GM19099 (cell line): ENCODE measurements around the gene LILRA6.

ENCODE experiments used
- POLR2A ChIP-seq: IDR thresholded peaks from 3 replicates; pipeline ENCODE4 v1.6.1; 2011; ENCODE audit warnings: low read depth; ENCODE audit not compliant: insufficient read length; ENCODE audit errors: extremely low read depth

Gene LILRA6

DNA sequence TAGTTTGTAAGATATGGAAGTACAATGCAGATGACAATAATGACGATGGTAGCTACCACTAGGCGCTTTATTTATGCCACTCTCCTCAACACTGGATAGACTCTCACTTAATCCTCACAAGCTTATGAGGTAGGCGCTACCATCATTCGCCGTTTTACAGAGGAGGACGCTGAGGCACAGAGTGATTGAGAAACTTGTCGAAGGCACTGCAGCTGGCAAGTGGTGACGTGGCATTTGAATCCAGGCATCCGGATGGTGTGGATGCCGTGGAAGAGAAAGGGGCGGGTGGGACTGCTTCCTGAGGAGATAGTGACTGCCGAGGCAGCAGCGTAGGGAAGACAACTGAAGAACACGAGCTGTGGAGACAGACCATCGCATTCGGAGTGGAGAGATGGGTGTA is 43.2 kb downstream of the LILRA6 start:
- TF ChIP-seq POLR2A, result no peak

DNA sequence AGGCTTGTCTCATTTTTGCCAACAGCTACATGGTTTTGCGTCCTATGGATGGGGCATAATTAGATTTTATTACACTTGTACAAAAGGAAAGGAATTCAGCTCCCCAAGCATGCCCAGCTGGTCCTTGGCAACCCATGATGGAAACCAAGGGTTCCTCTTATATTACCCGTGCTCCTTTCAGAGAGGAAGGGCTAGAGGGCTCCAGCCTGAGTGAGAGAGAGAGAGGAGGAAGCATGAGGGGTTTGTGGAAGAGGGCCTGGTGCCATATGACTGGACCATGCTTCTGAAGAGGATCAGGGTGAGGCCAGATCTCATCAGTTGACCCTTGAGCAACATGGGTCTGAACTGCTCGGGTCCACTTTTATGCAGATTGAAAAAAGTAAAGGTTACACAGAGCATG is 45.5 kb downstream of the LILRA6 start:
- no peak for TF ChIP-seq POLR2A

DNA sequence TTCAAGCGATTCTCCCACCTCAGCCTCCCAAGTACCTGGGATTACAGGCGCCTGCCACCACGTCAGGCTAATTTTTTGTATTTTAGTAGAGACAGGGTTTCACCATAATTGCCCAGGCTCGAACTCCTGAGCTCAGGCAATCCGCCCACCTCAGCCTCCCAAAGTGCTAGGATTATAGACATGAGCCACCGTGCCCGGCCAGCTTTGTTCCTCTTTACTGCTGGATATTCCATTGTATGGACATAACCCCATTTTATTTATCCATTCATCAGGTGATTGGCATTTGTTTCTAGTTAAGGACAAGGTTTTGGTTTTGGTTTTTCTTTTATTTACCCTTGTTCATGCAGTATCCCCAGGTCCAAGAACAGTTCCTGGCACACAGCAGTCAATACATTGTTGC is 46.1 kb downstream of the LILRA6 start:
- no peak for TF ChIP-seq POLR2A

DNA sequence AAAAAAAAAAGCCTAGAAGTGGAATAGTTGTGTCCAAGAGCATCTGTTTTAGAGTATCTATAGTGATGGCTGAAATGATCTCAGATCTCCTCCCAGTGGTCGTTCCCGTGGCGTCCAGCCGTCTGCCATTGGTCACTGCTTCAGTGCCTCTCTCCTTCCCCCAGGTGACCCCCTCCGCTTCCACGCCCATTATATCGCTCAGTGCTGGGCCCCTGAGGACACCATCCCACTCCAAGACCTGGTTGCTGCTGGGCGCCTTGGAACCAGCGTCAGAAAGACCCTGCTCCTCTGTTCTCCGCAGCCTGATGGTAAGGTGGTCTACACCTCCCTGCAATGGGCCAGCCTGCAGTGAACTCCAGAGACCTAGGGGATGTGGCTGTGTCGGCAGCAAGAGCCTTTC is 49.6 kb downstream of the LILRA6 start:
- TF ChIP-seq POLR2A, result no peak

DNA sequence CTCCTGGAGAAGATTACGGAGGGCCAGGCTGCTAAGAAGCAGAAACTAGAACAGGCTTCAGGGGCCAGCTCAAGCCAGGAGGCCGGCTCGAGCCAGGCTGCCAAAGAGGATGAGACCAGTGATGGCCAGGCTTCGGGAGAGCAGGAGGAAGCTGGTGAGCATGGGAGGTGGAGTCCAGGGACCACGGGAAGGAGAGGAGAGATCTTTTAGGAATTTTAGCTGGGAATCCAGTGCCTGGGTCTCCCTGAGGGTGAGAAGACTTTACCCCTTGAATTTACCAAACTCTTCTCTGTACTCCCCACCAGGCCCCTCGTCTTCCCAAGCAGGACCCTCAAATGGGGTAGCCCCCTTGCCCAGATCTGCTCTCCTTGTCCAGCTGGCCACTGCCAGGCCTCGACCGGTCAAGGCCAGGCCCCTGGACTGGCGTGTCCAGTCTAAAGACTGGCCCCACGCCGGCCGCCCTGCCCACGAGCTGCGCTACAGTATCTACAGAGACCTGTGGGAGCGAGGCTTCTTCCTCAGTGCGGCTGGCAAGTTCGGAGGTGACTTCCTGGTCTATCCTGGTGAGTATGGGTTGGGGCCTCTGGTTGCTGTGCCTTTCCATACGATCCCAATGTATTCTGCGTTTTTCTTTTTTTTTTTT is 50.7 kb downstream of the LILRA6 start:
- no peak for TF ChIP-seq POLR2A

DNA sequence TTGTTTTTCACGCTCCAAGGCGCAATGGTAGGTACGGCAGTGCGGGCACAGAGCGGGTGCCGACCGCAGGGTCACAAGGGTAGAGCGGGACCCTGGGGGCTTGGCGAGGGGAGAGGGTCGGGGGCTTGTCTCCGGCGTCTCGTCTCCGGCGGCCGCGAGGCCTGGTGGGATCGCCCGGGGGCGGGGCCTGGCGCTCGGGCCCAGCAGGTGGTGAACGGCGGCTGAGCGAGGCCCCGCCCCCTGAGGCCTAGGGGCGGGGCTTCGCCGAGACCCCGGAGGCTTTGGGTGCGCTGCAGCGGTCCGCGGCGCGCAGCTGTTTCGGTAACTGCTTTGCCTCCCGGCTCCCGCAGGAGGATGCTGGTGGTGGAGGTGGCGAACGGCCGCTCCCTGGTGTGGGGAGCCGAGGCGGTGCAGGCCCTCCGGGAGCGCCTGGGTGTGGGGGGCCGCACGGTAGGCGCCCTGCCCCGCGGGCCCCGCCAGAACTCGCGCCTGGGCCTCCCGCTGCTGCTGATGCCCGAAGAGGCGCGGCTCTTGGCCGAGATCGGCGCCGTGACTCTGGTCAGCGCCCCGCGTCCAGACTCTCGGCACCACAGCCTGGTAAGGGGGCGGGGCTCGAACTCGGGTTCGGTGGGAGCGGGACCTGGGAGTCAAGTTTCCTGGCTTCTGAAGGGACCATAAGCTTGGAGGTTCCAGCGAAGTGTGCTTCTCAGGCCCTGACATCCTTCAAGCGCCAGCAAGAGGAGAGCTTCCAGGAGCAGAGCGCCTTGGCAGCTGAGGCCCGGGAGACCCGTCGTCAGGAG is 51.4 kb downstream of the LILRA6 start, which contains the start of gene TSEN34:
TSEN34 (plus strand) TSS at position 298 of the 800 bp plus-strand sequence; CDS start at position 355, 57 bp downstream.
- TF ChIP-seq POLR2A, result peak; percentile 75

DNA sequence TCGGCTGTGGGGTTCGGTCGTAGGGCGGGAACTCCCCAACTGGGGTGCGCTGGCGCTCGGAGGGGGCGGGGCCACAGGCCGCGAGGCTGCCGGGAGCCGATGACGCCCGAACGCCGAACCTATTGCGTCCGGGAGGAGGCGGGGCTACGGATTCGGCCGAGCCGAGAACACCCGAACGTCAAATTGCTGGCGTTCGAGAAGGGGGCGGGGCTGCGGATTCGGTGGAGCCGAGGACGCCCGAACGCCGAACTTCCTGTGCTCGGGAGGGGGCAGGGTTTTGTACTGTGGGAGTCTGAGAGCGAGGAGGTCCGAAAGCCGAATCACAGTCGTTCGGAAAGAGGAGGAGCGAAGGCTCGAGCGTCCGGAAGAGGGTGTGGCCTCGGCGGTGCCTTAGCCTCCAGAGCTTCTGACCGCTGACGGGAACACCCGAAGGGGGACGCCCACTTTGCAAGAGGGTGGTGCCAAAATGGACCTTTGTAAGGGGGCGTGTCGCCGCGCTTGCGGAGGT is 52.0 kb downstream of the LILRA6 start:
- no peak for TF ChIP-seq POLR2A

DNA sequence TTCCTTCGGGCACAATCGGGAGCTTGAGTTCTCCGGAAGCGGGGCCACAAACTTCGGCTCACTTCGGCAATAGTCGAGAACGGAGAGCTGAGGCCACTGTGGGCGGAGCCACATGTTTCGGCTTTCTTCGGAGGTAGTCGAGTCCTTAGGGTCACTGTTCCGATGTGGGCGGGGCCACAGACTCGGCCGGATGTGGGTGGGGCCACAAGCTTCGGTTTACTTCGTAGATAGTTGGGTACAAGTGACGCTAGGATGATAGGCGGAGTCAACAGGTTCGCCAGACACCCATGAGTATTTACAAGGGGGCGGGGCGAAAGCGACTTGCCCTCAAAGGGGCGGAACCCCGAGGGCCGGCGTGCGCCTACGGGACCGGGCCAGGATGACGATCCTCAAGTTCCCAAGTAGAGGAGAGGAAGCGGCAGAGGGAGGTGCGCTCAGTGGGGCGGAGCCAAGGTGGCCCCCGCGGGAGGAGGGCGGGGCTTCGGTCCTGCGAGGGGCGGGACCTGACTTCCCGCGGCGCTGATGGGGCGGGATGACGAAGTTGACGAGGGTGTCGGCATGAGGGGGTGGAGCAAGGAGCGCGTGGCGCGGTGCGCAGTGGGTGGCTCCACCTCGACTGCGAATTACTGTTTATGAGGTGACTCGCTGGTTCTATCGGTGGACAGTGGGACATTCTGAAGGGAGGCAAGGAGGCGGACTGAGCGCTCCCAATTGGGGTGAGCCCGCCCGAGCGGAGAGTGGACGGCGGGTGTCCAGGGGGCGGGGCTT is 52.7 kb downstream of the LILRA6 start:
- peak; percentile 75 for TF ChIP-seq POLR2A

DNA sequence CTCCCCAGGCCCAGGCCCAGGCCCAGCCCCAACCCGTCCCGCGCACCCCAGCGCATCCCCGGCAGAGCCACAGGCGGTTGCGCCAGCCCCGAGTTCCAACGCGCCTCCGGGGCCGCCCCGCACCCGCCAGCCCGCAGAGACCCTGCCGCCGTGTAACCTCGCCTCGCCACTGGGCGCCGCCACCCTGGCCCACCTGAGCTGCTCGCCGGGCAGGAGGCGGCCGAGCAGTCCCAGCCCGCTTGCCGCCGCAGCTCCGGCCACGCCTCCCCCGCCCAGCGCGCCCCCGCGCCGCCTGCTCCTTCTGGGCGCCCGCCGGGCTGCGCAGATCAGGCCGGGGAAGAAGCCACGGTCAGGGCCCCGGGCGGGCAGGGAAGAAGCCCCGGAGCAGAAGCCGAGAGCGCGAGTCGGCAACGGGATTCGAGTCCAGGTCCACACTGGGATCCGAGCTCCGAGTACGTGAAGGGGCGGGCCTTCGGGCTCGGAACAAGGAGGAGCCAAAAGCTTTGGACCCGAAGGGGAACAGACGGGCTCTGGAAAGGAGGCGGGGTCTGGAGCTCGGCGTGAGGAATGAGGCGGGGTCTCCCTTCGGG is 53.4 kb downstream of the LILRA6 start, which contains the start of gene MBOAT7:
MBOAT7 (minus strand) TSS at position 436 of the 590 bp plus-strand sequence. CDS start 1,072 bp downstream, outside the sequence.
- TF ChIP-seq POLR2A, result peak; percentile 50

DNA sequence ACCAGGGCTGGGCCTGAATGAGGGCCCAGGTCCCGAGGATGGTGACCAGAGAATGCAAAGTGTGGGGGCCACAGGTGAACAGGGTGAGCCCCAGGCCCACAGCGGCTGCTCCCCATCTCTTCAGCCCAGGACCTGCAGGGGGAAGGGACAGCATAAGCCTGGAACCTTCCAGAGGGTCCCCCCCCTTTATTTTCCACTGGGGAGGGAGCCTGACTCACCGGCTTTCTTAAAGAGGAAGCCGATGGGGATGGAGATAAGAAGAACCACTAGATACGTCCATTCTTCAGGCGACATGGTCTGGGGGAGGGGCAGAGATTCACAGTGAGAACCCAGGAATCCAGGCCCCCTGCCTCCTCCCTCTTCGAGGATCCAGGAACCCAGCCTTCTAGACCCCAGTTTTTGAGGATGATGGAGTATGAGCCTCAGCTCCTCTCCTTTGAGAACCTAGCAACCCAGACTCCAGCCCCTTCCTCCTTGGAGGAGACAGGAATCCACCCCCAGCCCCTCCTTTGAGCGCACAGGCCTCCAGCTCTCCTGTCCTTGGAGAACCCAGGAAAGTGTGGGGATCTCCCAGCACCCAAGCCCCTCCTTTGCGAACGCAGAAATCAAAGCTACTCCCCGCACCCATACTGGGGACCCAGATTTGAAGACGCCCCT is 54.2 kb downstream of the LILRA6 start:
- TF ChIP-seq POLR2A, result no peak

DNA sequence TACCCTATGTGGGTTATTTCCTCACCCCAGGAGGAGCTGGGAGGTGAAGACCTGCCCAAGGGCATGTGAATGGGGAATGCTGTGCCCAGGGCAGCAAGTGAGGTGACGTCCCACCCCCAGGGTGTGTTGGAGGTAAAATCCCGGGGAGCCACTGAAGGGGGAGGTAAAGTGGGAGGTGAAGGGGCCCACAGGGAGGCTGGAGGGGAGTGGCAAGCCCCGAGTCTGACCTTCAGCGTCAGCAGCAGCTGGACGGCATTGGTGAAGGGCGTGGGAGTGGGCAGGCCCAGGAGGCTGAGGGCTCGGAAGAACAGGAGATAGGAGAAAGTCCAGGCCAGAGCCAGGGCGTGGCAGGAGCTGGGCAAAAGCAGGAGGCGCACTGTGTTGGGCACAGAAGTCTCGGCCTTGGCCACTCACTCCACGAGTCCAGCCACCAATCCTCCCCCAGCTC is 55.6 kb downstream of the LILRA6 start:
- no peak for TF ChIP-seq POLR2A
